Activated CD4-positive, alpha-beta T cell treated with anti-CD3 and anti-CD28 coated beads for 36 hours (primary cell): ENCODE data around the gene RBM34. TPM values are rescaled to one million over a fixed set of nuclear protein-coding genes. Genes with fewer than 3 reads are reported as not detected.
"Not testable (repeated sequence)": the region's sequence is repeated elsewhere in the genome, so short reads cannot be mapped to it uniquely, and the experiment has no call there.

Experiments used
- ATAC-seq: fragments of 200-7000 bp; cut with Tn5 transposase; one replicate; pipeline ENCODE4 v1.10.0; 2021; ENCODE audit warnings: mild to moderate bottlenecking, moderate library complexity
- CTCF ChIA-PET: fragments of 350-600 bp; sonication (Branson Sonifier 250); formaldehyde crosslinking; loops from one replicate; lab custom pipeline; 2021; ENCODE audit warnings: antibody characterized with exemption; lab: Charles Lee
- POLR2A ChIA-PET: fragments of 350-600 bp; sonication (Branson Sonifier 250); formaldehyde crosslinking; loops from one replicate; lab custom pipeline; 2021; ENCODE audit warnings: antibody characterized with exemption, inconsistent platforms; lab: Charles Lee
- DNase-seq: peaks from one replicate; pipeline ENCODE4 v3.0.0-alpha.2; 2020
- H3K27ac Mint-ChIP-seq: one replicate; pipeline ENCODE4 v1.8.0; 2021; ENCODE audit warnings: mixed read lengths
- H3K27me3 Mint-ChIP-seq: one replicate; pipeline ENCODE4 v1.8.0; 2021; ENCODE audit warnings: mixed read lengths
- H3K36me3 Mint-ChIP-seq: one replicate; pipeline ENCODE4 v1.8.0; 2021; ENCODE audit warnings: low read depth, mixed read lengths
- H3K4me1 Mint-ChIP-seq: one replicate; pipeline ENCODE4 v1.8.0; 2021; ENCODE audit warnings: mixed read lengths
- H3K4me3 Mint-ChIP-seq: one replicate; pipeline ENCODE4 v1.8.0; 2021; ENCODE audit warnings: mild to moderate bottlenecking, moderate library complexity, mixed read lengths
- H3K9me3 Mint-ChIP-seq: one replicate; pipeline ENCODE4 v1.8.0; 2021; ENCODE audit warnings: low read depth, mixed read lengths
- intact Hi-C, 2 experiments: fragments of 100-400 bp; cut with DNase I in 1 of 2; cut with micrococcal nuclease in 1 of 2; formaldehyde crosslinking; loops; one replicate each; pipeline versions ENCODE4 v1.14.2 to v1.15.1; 2022 to 2024; cut with DNase I, micrococcal nuclease
- total RNA-seq, 2 experiments: library from RNA; stranded (reverse); gene quantifications; one replicate each; pipeline ENCODE4 v1.2.3, GENCODE V29; 2021

RBM34 gene
- total RNA-seq, 2 experiments from 2014 or later = 126 to 154 TPM

DNA sequence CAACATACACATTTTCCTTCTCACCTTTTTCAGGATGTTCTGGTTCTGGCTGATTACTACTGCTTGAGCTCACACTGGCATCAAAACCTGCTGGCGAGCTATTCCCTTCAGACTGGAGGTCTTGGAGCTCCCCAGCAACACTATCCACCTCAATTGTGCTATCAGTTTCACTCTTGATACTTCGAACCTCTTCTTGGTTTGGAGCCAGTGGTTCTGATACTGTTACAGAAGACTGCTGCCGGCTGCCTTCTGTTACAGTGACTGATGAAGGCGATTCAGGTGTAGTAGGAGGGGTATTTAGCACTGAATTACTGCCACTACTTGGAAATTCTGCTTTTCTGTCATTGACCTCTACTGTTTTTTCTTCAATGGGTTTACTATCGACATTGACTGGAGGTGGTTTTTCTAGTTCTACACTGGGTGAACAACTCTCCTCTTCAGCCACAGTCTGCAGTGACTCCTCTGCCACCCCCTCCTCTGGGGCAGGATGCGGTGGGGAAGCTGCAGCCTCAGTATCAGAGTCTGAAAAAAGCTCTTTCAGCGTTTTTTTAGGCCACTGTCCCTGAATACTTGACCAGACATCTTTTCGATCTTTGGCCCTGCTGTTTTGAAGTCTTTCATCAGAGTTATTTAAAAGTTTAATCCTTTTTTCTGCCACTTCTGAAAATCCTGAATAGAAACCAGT is 20.7 kb upstream of the RBM34 start:
- POLR2A ChIA-PET = interaction anchor here (0.5 kb wide), 1 partner anchor 75 kb away, joined by 3 read pairs; no protein-coding TSS in a partner anchor
- intact Hi-C loops = no loop called here
- Mint-ChIP-seq H3K4me3 (no peak overlapping the region), H3K27me3 (no peaks in the 10 kb centered on the region), H3K27ac (peak overlapping the region; percentile 63), H3K9me3 (no peaks in the 10 kb centered on the region), H3K36me3 (peaks cover 31% of the 10 kb centered on the region), H3K4me1 (peaks cover 13% of the 10 kb centered on the region)
- DNase-seq = no peak
- CTCF ChIA-PET = interaction anchor here (0.6 to 1.8 kb wide), 5 partner anchors 9 to 235 kb away, joined by 3 to 4 read pairs (median 3); no protein-coding TSS in a partner anchor
- ATAC-seq = peak; percentile 36

DNA sequence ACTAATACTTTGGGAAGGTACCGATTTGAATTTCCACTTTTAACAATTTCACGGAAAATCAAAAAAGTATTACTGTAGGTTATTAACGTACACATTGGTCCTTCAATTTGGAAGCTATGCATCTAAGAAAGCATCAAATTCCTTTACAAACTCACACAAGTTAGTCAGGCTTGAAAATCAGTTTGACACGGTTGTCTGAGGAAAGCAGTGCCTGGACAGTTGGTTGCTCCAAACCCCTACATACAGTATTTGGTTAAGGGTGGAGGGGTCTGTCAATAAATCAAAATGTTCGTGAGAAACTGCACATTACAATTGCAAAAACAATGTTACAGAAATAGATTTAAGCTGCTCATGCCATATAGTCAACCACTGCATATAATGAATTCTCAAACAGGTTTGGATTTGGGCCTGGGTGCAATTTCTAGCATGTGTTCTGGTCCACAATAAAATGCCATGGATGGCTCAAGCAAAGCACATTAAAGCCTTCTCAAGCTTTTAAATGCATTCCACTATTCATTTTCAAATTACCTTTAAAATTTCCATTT is 19.9 kb upstream of the RBM34 start:
- Mint-ChIP-seq H3K4me1 (peaks cover 13% of the 10 kb centered on the region), H3K9me3 (no peaks in the 10 kb centered on the region), H3K4me3 (no peak overlapping the region), H3K27ac (no peak overlapping the region), H3K27me3 (no peaks in the 10 kb centered on the region), H3K36me3 (peaks cover 32% of the 10 kb centered on the region)
- DNase-seq = no peak
- no peak for ATAC-seq
- ChIA-PET CTCF (interaction anchor here (0.6 to 1.8 kb wide), 4 partner anchors 9 to 118 kb away, joined by 3 to 4 read pairs (median 4); no protein-coding TSS in a partner anchor), POLR2A (interaction anchor here (0.5 kb wide), 1 partner anchor 74 kb away, joined by 3 read pairs; no protein-coding TSS in a partner anchor)
- intact Hi-C loops = no loop called here

DNA sequence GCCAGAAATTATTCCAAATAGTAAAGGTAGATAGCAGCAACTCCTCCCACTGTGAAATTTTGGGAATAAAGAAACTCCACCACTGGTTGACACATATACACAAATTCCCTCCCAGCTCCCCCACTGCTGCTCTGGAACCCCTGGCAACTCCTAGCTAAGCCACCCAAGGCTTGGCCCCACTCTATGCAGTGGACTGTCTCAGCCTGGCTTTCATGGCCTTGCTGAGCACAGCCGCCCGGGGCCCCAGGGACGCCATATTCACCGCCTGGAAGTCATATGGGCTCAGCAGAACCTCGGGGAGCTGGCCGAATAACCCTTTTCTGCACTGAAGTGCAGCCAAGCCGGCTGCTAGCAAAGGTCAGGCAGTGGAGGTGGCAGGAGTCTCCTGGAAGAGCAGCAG is 15.4 kb upstream of the RBM34 start:
- H3K27ac Mint-ChIP-seq = no peak overlapping the region
- H3K4me1 Mint-ChIP-seq = peaks cover under 1% of the 10 kb centered on the region
- no peak overlapping the region for H3K4me3 Mint-ChIP-seq
- no peak for DNase-seq
- peaks cover 46% of the 10 kb centered on the region for H3K36me3 Mint-ChIP-seq
- no peak for ATAC-seq
- ChIA-PET CTCF (no interaction called here), POLR2A (no interaction called here)
- H3K27me3 Mint-ChIP-seq = no peaks in the 10 kb centered on the region
- intact Hi-C loops = no loop called here
- no peaks in the 10 kb centered on the region for H3K9me3 Mint-ChIP-seq

DNA sequence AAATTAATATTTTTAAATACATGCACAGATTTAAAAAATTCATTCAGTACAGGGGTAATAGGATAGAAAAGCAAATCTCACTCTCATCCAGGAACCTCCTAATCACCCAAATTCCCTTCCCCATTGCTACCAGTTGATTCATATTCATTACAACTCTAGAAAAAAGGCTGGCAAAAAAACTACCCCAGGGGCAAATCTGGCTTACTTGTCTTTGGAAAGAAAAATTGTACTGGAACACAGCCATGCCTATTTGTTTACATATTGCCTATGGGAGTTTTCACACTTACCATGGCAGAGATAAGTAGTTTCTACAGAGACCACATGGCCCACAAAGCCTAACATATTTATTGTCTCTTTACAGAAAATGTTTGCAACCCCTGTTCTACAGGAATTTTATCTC is 8.9 kb upstream of the RBM34 start:
- ChIA-PET CTCF (no interaction called here), POLR2A (interaction anchor here (0.7 kb wide), 1 partner anchor 12 kb away, joined by 3 read pairs; no protein-coding TSS in a partner anchor)
- DNase-seq (no peak), ATAC-seq (no peak)
- Mint-ChIP-seq H3K27me3 (no peaks in the 10 kb centered on the region), H3K36me3 (peaks cover 25% of the 10 kb centered on the region), H3K4me3 (no peak overlapping the region), H3K4me1 (no peaks in the 10 kb centered on the region), H3K9me3 (no peaks in the 10 kb centered on the region), H3K27ac (no peak overlapping the region)
- intact Hi-C loops = loop anchor here in 1 of 2 experiments (10.0 kb wide), 1 partner anchor 245 kb away; no protein-coding TSS in a partner anchor

DNA sequence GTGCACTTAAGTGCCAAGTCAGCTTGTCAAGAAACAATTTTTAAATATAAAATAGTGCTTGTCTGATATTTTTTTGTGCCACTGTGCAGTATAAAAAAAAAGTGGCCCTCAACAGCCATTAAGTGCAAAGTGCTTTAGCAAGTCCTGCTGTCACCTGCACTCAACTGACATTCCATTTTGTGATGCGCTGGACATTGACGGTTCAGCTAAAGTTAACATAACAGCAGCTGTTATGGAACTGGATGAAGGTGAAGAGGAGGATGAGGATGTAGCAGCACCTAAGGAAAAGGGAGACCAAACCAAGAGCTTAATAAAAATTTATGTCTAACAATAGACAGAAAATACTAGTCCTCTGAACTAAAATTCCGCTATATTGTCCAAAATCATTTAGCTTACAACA is 7.3 kb upstream of the RBM34 start:
- intact Hi-C loops = loop anchor here in 1 of 2 experiments (10.0 kb wide), 1 partner anchor 246 kb away; no protein-coding TSS in a partner anchor
- no peak for DNase-seq
- H3K27ac Mint-ChIP-seq = no peak overlapping the region
- H3K4me3 Mint-ChIP-seq = no peak overlapping the region
- peaks cover 17% of the 10 kb centered on the region for H3K36me3 Mint-ChIP-seq
- H3K4me1 Mint-ChIP-seq = no peaks in the 10 kb centered on the region
- H3K9me3 Mint-ChIP-seq = no peaks in the 10 kb centered on the region
- ChIA-PET CTCF (interaction anchor here (0.6 to 1.1 kb wide), 3 partner anchors 17 to 248 kb away, joined by 3 read pairs; no protein-coding TSS in a partner anchor), POLR2A (interaction anchor here (0.6 kb wide), 2 partner anchors 13 to 46 kb away, joined by 3 read pairs; no protein-coding TSS in a partner anchor)
- no peak for ATAC-seq
- no peaks in the 10 kb centered on the region for H3K27me3 Mint-ChIP-seq

DNA sequence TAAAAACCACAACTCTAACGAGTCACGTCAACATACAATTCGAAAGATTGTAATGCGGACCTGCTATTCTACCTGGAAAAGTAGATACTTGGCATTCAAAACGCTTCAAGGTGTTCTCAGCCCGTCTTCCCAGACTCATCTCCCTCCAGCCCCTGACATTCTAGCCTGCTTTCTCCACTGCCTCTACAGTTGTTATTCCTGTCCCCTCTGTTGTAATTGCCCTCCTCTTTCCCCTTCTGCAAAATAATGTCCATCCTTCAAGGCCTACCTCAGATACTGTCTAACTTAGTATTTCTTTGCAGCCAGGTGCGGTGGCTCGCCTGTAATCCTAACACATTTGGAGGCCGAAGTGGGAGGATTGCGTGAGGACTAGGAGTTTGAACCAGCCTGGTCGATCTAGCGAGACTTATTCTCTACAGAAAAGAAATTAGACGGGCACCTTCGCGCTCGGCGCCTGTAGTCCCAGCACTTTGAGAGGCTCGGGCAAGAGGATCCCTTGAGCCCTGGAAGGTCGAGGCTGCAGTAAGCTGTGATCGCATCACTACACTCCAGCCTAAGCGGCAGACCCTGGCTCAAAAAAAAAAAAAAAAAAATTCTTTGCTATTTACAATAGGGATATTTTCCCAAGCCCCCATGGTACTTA is 756 bp upstream of the RBM34 start:
- CTCF ChIA-PET = interaction anchor here (0.7 to 1.4 kb wide), 7 partner anchors 10 to 254 kb away, joined by 3 to 16 read pairs (median 3); no protein-coding TSS in a partner anchor
- Mint-ChIP-seq H3K9me3 (no peaks in the 10 kb centered on the region), H3K36me3 (peaks cover 14% of the 10 kb centered on the region), H3K4me3 (peak overlapping the region; percentile 93), H3K4me1 (peaks cover 15% of the 10 kb centered on the region), H3K27me3 (no peaks in the 10 kb centered on the region), H3K27ac (peak overlapping the region; percentile 95)
- POLR2A ChIA-PET = interaction anchor here (0.6 to 1.4 kb wide), 8 partner anchors 16 to 262 kb away, joined by 3 to 11 read pairs (median 6); no protein-coding TSS in a partner anchor
- intact Hi-C loops = loop anchor here (1.0 to 10.0 kb wide), 10 partner anchors 33 to 342 kb away; partner anchors contain the start of genes ARID4B (in 2 of the 2), GGPS1 (in 2 of the 2), B3GALNT2 (in 1 of the 2) and TBCE (in 1 of the 2)
- ATAC-seq = no peak
- DNase-seq = no peak

DNA sequence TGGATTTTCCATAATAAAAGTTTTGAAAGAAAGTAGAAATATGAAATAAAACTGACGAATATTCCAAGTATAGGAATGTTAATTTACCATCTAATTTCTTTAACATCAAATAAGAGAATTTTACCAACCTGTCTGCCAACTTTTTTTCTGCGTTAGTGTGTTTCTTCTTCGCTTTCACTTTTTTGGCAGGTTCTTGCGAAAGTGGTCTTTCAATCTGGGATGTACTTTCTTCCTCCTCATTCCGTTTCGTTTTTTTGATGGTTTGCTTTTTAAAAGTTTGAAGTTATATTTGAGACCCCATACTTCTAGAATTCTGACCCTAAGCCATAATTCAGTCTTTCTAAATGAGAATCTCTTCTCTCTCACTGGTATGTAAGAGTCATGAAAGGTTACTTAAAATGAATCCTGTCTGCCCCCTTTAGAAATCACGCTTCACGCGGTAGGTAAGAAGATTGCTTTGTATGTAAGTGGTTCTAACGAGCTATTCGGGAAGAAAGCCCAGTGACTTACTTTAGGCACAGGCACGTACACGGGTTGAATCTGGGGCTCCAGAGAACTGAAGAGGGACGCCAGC is 580 bp downstream of the RBM34 start:
- ChIA-PET POLR2A (interaction anchor here (0.5 to 1.4 kb wide), 9 partner anchors 9 to 345 kb away, joined by 3 to 7 read pairs (median 4); partner anchors contain the start of genes ARID4B and GGPS1), CTCF (interaction anchor here (0.5 to 1.4 kb wide), 14 partner anchors 9 to 840 kb away, joined by 3 to 16 read pairs (median 3); no protein-coding TSS in a partner anchor)
- H3K9me3 Mint-ChIP-seq = no peaks in the 10 kb centered on the region
- peak overlapping the region; percentile 95 for H3K27ac Mint-ChIP-seq
- no peaks in the 10 kb centered on the region for H3K27me3 Mint-ChIP-seq
- intact Hi-C loops = loop anchor here (2.0 to 10.0 kb wide), 3 partner anchors 47 to 254 kb away; partner anchors contain the start of genes ARID4B (in 1 of the 2) and GGPS1 (in 1 of the 2)
- no peak for DNase-seq
- H3K4me1 Mint-ChIP-seq = peaks cover 15% of the 10 kb centered on the region
- ATAC-seq = peak; percentile 69
- H3K36me3 Mint-ChIP-seq = peaks cover 16% of the 10 kb centered on the region
- H3K4me3 Mint-ChIP-seq = peak overlapping the region; percentile 93

DNA sequence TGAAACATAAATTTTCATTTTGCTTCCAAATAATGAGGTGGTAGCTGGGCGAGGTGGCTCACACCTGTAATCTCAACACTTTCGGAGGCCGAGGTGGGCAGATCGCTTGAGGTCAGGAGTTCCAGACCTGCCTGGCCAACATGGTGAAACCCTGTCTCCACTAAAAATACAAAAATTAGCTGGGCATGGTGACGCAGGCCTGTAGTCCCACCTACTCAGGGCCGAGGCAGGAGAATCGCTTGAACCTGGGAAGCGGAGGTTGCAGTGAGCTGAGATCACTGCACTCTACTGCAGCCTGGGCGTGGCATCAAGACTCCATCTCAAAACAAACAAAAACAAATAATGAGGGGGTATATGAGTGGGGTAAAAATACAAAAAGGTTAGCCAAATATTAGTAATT is 1.1 kb downstream of the RBM34 start:
- ATAC-seq, DNase-seq, H3K27me3 Mint-ChIP-seq, H3K9me3 Mint-ChIP-seq: not testable (repeated sequence)
- POLR2A ChIA-PET = interaction anchor here (1.4 kb wide), 1 partner anchor 28 kb away, joined by 4 read pairs; no protein-coding TSS in a partner anchor
- CTCF ChIA-PET = interaction anchor here (0.6 to 1.4 kb wide), 7 partner anchors 19 to 840 kb away, joined by 3 to 5 read pairs (median 3); no protein-coding TSS in a partner anchor
- intact Hi-C loops = loop anchor here (2.0 to 10.0 kb wide), 3 partner anchors 47 to 255 kb away; partner anchors contain the start of genes ARID4B (in 1 of the 2) and GGPS1 (in 1 of the 2)
- peaks cover 17% of the 10 kb centered on the region for H3K36me3 Mint-ChIP-seq
- H3K27ac Mint-ChIP-seq = peak overlapping the region; percentile 95
- peak overlapping the region; percentile 93 for H3K4me3 Mint-ChIP-seq
- peaks cover 15% of the 10 kb centered on the region for H3K4me1 Mint-ChIP-seq

DNA sequence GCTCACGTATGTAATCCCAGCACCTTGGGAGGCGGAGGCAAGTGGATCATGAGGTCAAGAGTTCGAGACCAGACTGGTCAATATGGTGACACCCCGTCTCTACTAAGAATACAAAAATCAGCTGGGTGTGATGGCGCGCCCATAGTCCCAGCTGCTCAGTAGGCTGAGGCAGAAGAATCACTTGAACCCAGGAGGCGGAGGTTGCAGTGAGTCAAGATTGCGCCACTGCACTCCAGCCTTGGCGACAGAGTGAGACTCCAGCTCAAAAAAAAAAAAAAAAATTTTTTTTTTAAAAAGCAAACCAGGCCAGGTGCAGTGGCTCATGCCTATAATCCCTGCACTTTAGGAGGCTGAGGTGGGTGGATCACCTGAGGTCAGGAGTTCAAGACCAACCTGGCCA is 1.8 kb downstream of the RBM34 start:
- ATAC-seq, H3K27ac Mint-ChIP-seq, DNase-seq, H3K9me3 Mint-ChIP-seq, H3K27me3 Mint-ChIP-seq, intact Hi-C loops: not testable (repeated sequence)
- Mint-ChIP-seq H3K4me3 (peak overlapping the region; percentile 93), H3K36me3 (peaks cover 23% of the 10 kb centered on the region), H3K4me1 (peaks cover 22% of the 10 kb centered on the region)
- ChIA-PET CTCF (interaction anchor here (0.9 to 2.1 kb wide), 4 partner anchors 10 to 47 kb away, joined by 3 to 7 read pairs (median 3); no protein-coding TSS in a partner anchor), POLR2A (interaction anchor here (0.6 to 0.7 kb wide), 2 partner anchors 10 to 20 kb away, joined by 4 to 5 read pairs; no protein-coding TSS in a partner anchor)

DNA sequence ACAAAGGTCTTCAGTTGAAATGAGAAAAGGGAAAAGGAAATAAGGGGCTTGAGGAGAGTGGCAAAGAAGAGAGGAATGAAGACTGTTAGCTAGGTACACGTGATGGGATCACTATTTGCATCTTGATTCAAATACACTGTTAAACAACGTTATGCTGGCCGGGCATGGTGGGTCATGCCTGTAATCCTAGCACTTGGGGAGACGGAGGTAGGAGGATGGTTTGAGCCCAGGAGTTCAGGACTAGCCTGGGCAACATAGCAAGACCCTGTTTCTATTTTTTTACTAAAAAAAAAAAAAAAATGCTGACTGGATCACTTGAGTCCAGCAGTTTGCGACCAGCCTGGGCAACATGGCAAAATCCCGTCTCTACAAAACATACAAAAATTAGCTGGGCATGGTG is 2.4 kb downstream of the RBM34 start:
- CTCF ChIA-PET = interaction anchor here (0.6 to 2.1 kb wide), 2 partner anchors 9 to 56 kb away, joined by 3 to 7 read pairs; no protein-coding TSS in a partner anchor
- no peak overlapping the region for H3K27ac Mint-ChIP-seq
- intact Hi-C loops = no loop called here
- no peak for ATAC-seq
- H3K9me3 Mint-ChIP-seq = no peaks in the 10 kb centered on the region
- POLR2A ChIA-PET = interaction anchor here (0.6 kb wide), 1 partner anchor 20 kb away, joined by 4 read pairs; no protein-coding TSS in a partner anchor
- peaks cover 29% of the 10 kb centered on the region for H3K36me3 Mint-ChIP-seq
- DNase-seq = no peak
- peaks cover 22% of the 10 kb centered on the region for H3K4me1 Mint-ChIP-seq
- H3K27me3 Mint-ChIP-seq = no peaks in the 10 kb centered on the region
- H3K4me3 Mint-ChIP-seq = no peak overlapping the region
